Central memory CD8-positive, alpha-beta T cell (primary cell): ENCODE measurements around the gene AACS.

Experiments used
- ATAC-seq: fragments of 150-1000 bp; cut with Tn5 transposase; replicated peaks from 2 replicates; pipeline ENCODE4 v1.10.0; 2022; ENCODE audit warnings: mild to moderate bottlenecking, moderate FRiP score, moderate number of reproducible peaks; ENCODE audit not compliant: poor library complexity, severe bottlenecking; ENCODE audit errors: extremely low read depth
- DNase-seq, 2 donors: peaks; one replicate each; pipeline ENCODE4 v3.0.0; 2021; ENCODE audit warnings: low spot score in 2 of 2
- H3K27ac Mint-ChIP-seq: one replicate; pipeline ENCODE4 v1.8.0; 2022; ENCODE audit warnings: low read depth, mild to moderate bottlenecking, moderate library complexity, mixed read lengths
- H3K27me3 Mint-ChIP-seq: one replicate; pipeline ENCODE4 v1.8.0; 2022; ENCODE audit warnings: mixed read lengths
- H3K36me3 Mint-ChIP-seq: one replicate; pipeline ENCODE4 v1.8.0; 2022; ENCODE audit warnings: mild to moderate bottlenecking, moderate library complexity, mixed read lengths; ENCODE audit not compliant: insufficient read depth
- H3K4me1 Mint-ChIP-seq: one replicate; pipeline ENCODE4 v1.8.0; 2022; ENCODE audit warnings: mixed read lengths
- H3K4me3 Mint-ChIP-seq: one replicate; pipeline ENCODE4 v1.8.0; 2022; ENCODE audit warnings: mild to moderate bottlenecking, moderate library complexity, mixed read lengths
- H3K9me3 Mint-ChIP-seq: one replicate; pipeline ENCODE4 v1.8.0; 2022; ENCODE audit warnings: mixed read lengths

Gene AACS

DNA sequence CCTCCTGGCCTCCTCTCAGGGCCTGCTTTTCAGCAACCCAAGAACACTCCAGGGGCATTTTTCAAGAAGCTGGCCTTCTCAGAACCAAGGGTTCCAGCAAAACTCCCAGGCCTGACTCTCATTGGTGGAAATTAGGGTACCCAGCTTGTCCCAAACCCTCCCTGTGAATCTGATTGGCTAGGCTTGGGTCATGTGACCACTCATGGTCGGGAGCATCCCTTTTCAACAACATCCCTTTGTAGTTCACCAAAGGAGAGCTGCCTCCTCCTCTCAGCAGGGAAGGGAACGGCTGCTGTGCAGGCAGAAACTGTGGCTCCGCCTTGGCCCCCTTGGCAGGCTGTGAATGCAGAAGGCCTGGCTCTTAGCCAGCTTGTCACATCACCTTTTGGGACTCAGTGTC, 94.5 kb downstream of the AACS start:
- Mint-ChIP-seq H3K36me3 (peaks cover 2% of the 10 kb centered on the region), H3K27me3 (peaks cover 3% of the 10 kb centered on the region), H3K27ac (no peak overlapping the region), H3K4me3 (no peak overlapping the region), H3K4me1 (no peaks in the 10 kb centered on the region), H3K9me3 (no peaks in the 10 kb centered on the region)
- no peak for DNase-seq
- no peak for ATAC-seq

DNA sequence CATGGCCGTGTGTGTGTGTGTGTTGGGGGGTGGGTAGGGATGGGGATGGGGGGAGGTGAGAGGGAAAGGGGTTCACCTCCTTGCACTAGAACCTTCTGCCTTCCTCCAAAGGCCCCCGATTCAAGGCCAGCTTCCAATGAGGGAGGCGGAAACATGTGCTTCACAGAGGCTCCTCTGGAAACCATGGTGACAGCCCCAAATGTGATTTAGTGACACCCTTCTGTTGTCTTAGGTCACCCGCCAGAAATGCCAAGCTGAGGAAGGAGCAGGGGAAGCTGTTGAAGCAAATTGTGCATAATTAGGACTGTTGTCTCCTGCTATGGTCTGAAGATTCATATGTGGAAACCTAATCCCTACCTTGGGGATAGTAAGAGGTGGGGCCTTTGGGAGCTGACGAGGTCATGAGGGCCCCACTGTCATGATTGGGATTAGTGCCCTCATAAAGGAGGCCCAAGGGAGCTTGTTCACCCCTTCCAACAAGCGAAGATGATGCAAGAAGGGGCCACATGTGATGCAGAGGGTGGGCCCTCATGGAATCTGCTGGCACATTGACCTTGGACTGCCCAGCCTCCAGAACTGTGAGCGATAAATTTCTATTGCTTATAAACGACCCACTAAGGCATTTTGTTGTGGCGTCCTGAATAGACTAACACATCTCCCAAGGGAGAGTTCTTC, 95.2 kb downstream of the AACS start:
- Mint-ChIP-seq H3K4me1 (no peaks in the 10 kb centered on the region), H3K36me3 (peaks cover 2% of the 10 kb centered on the region), H3K4me3 (no peak overlapping the region), H3K27ac (no peak overlapping the region), H3K27me3 (peaks cover 9% of the 10 kb centered on the region), H3K9me3 (no peaks in the 10 kb centered on the region)
- ATAC-seq (no peak), DNase-seq (no peak)

DNA sequence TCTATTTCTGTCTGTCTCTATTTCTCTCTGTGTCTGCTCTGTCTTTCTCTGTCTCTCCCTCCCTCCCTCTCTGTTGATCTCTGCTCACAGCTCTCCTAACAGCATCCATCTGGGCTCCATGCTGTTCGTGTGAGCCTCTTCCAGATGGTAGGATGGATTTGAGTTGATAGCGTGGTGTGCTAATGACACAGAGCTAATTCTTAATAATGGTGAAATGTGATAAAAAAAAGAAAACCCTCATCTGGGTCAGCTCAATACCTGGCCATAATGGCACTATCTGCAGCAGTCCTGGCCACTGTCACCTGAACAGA, 96.4 kb downstream of the AACS start:
- no peak for DNase-seq
- Mint-ChIP-seq H3K4me3 (no peak overlapping the region), H3K36me3 (peaks cover 2% of the 10 kb centered on the region), H3K27ac (no peak overlapping the region), H3K27me3 (peaks cover 12% of the 10 kb centered on the region), H3K9me3 (no peaks in the 10 kb centered on the region), H3K4me1 (no peaks in the 10 kb centered on the region)
- ATAC-seq, result no peak

DNA sequence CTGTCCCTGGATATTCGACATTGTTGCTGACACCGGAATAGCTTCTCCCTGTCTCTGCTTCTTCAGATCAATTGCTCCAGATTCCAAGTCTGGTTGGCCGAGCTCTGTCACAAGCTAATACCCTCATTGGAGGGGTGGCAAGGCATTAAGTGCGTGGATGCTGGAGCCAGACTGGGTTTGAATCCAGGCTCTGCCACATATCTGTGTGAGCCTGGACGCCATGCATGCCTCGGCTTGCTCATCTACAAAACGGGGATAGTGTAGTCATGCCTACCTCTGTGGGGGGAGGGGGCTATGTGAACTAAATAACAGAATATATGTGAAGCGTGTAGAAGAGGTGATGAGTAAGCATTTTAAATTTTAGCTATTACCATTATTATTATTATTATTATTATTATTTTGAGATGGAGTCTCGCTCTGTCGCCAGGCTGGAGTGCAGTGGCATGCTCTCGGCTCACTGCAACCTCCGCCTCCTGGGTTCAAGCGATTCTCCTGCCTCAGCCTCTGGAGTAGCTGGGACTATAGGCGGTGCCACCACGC, 97.3 kb downstream of the AACS start:
- Mint-ChIP-seq H3K9me3 (no peaks in the 10 kb centered on the region), H3K4me3 (no peak overlapping the region), H3K36me3 (peaks cover 2% of the 10 kb centered on the region), H3K27me3 (peaks cover 21% of the 10 kb centered on the region), H3K4me1 (no peaks in the 10 kb centered on the region), H3K27ac (no peak overlapping the region)
- DNase-seq (no peak), ATAC-seq (no peak)

DNA sequence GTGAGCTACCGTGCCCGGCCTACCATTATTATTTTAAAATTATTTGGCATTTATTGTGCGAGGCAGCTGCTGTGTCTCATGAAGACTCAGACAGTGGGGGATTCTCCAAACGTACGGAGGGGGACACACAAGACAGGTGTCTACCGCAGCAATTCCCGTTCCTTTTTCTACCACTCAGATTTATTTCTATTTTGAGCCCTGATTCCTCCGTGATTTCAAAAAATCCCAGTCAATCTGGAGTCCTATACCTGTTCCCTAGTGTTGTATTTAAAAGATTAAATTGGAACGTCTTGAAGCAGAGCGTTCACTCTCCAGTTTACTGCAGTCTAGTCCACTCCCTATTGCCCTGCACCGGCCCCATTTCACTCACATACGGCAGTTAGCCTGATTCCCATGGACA, 97.9 kb downstream of the AACS start:
- H3K9me3 Mint-ChIP-seq, result no peaks in the 10 kb centered on the region
- H3K4me1 Mint-ChIP-seq, result no peaks in the 10 kb centered on the region
- ATAC-seq (no peak), DNase-seq (no peak)
- no peak overlapping the region for H3K4me3 Mint-ChIP-seq
- H3K36me3 Mint-ChIP-seq, result peaks cover 2% of the 10 kb centered on the region
- no peak overlapping the region for H3K27ac Mint-ChIP-seq
- H3K27me3 Mint-ChIP-seq, result peaks cover 27% of the 10 kb centered on the region

DNA sequence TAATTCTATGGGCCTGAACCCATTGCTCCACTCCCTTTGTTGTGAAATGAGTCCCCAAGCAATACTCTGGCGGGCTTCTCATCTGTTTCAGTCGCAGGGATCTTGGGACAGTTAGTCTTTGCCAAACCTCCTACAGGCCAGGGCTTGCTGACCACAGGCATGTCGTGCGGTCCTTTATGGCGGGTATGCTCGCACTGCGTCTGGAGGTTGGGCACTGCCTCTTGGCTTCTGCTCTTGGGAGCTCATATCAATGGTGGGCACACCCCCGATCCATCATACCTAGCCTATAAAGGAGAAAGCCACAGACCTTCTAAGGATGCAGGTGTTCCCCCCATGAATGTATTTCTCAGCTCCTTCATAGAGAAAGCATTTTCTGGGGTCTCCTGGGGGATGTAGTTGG, 99.3 kb downstream of the AACS start:
- Mint-ChIP-seq H3K27ac (no peak overlapping the region), H3K36me3 (peaks cover 2% of the 10 kb centered on the region), H3K4me3 (no peak overlapping the region), H3K27me3 (peaks cover 29% of the 10 kb centered on the region), H3K9me3 (no peaks in the 10 kb centered on the region), H3K4me1 (no peaks in the 10 kb centered on the region)
- no peak for DNase-seq
- no peak for ATAC-seq

DNA sequence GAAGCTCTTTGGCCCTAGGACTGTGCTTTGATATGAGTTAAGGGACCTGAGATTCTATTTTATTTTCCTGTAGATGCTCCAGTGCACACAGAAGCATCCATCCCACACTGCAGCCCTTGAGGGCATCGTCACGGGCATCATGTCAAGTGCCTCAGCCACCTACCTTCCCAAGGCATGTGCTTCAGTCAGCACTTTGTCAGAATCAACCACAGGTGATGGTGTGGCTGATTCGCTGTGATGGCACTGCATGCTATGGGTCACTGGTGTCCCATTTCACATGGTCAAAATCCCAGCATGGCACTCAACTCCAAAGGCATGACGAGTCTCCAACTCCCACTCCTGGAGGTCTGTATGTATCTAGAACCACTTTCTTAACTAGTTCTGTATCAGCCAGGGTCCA, 100.8 kb downstream of the AACS start:
- no peak overlapping the region for H3K4me3 Mint-ChIP-seq
- peaks cover 42% of the 10 kb centered on the region for H3K27me3 Mint-ChIP-seq
- DNase-seq (no peak), ATAC-seq (no peak)
- no peak overlapping the region for H3K27ac Mint-ChIP-seq
- no peaks in the 10 kb centered on the region for H3K9me3 Mint-ChIP-seq
- no peaks in the 10 kb centered on the region for H3K36me3 Mint-ChIP-seq
- no peaks in the 10 kb centered on the region for H3K4me1 Mint-ChIP-seq

DNA sequence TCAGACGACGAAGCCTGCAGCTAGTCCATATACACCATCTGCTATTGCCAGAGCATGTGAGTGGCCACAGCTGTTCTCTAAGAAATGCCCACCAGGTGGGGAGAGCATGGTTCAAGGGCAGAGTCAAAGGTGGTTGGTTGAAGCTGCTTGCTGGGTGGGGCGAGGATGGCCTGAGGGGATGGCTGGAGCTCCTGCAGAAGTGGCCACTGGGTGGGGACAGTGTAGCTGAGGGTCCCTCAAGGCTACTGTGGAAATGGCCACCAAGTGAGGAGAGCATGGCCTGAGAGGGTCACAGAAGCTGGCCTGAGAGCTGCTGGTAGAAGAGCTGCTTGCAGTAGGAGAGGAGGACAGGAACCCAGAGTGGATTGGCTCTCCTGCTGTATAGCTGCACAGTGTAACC, 102.4 kb downstream of the AACS start:
- Mint-ChIP-seq H3K27ac (no peak overlapping the region), H3K4me1 (no peaks in the 10 kb centered on the region), H3K4me3 (no peak overlapping the region), H3K9me3 (no peaks in the 10 kb centered on the region), H3K36me3 (no peaks in the 10 kb centered on the region), H3K27me3 (peaks cover 42% of the 10 kb centered on the region)
- ATAC-seq, result no peak
- DNase-seq, result no peak

DNA sequence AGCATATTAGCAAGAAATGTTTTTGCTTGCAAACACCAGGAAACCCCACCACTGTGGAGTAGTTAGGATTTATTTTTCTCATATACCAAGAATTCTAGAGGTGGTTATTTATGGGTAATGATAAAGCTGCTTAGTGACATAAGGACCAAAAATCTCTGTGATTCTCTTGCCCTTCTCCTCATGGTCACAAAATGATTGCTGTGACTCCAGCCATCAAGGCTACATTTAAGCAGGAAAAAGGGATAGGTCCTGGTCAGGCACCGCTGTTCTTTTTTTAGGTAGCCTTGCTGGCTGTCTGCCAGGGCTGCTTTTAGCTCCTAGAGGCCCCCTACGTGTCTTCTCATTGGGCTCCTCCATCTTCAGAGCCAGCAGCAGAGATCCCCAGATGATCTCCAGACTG, 104.2 kb downstream of the AACS start:
- ATAC-seq (no peak), DNase-seq (no peak)
- Mint-ChIP-seq H3K36me3 (no peaks in the 10 kb centered on the region), H3K9me3 (no peaks in the 10 kb centered on the region), H3K27me3 (peaks cover 46% of the 10 kb centered on the region), H3K27ac (no peak overlapping the region), H3K4me1 (no peaks in the 10 kb centered on the region), H3K4me3 (no peak overlapping the region)

DNA sequence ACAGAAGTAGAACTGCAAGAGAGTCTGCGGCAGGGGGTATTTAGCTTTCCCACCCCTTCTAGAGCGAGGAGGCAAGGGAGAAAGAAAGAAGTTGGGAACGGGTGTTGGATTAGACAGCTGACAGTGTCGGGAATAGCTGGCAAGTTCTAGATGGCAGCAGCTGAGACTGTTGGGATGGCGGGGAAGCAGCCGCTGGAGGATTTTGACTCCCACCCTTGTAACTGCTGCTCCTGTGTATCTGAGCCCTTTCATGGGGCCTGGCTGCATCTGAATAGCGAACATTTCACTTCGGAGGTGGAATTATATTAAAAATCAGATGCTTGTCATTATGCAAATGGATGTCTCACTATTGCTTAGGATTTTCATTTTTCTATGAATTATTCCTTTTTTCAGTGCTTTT, 104.6 kb downstream of the AACS start:
- Mint-ChIP-seq H3K36me3 (no peaks in the 10 kb centered on the region), H3K4me1 (no peaks in the 10 kb centered on the region), H3K9me3 (no peaks in the 10 kb centered on the region), H3K4me3 (no peak overlapping the region), H3K27ac (no peak overlapping the region), H3K27me3 (peaks cover 46% of the 10 kb centered on the region)
- ATAC-seq, result no peak
- no peak for DNase-seq

DNA sequence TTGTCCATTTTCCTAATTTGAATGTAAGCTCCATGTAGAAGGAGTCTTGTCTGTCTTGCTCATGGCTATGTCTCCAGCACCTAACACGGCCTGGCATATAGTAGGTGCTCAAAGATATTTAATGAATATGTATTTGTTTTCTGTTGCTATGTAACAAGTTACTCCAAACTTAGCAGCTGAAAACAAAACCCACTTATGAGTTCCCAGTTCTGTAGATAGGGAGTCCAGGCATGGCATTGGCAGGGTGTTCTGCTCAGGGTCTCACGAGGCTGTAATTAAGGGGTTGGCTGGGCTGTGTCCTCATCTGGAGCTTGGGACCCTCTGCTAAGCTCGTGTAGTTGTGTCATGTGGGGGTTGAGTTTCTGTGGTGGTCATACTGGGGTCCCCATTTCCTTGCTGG, 106.0 kb downstream of the AACS start:
- DNase-seq, result no peak
- Mint-ChIP-seq H3K27me3 (peaks cover 56% of the 10 kb centered on the region), H3K4me3 (no peak overlapping the region), H3K9me3 (no peaks in the 10 kb centered on the region), H3K4me1 (no peaks in the 10 kb centered on the region), H3K27ac (no peak overlapping the region), H3K36me3 (no peaks in the 10 kb centered on the region)
- ATAC-seq, result no peak

DNA sequence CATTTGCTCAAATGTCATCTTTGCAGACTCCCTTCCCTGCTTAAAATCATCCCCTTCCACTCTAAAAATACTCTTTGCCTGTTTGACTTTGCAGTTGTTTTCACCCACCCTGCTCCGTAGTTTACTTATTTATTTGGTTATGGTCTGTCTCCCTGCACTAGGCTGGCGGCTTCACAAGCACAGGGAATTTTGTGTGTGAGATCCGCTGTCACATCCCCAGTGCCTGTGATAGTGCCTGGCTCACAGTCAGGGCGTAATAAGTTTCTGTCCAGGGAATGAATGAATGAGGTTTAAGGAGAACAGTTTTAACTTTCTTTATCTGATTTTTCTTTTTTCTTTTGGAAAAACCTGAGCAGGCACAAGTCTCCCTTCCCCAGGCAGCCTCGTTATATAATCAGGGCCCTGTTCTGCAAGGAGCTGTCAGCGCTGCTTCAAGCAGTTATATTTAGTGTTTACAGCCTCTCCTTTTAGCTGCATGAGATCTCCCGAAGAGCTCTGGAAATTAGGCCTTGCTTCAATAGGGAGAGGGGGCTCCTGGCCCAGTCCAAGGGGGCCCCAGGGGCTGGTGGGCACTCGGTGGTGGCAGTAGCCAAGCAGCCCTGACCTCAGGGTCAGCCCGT, 107.1 kb downstream of the AACS start:
- DNase-seq, result no peak
- Mint-ChIP-seq H3K4me3 (no peak overlapping the region), H3K36me3 (no peaks in the 10 kb centered on the region), H3K4me1 (no peaks in the 10 kb centered on the region), H3K27ac (no peak overlapping the region), H3K9me3 (no peaks in the 10 kb centered on the region), H3K27me3 (peaks cover 57% of the 10 kb centered on the region)
- no peak for ATAC-seq

DNA sequence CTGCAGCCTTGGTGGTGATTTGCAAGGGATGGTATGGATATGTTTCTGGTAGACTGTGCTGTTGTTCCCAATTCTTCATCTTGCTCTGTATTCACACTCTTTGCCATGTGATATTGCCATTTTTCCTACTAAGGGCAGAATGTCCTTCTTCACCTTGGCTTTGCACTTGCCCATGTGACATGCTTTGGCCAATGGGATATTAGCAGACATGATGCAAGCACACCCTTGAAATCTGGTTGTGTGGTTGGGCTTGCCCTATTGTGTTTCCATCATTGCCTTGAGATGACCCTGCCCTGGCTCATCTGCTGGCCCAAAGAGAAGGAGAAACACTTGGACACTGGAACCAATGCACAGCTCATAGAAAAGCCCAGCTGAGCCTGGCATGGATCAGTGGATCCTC, 110.3 kb downstream of the AACS start:
- no peak for DNase-seq
- no peaks in the 10 kb centered on the region for H3K4me1 Mint-ChIP-seq
- no peaks in the 10 kb centered on the region for H3K36me3 Mint-ChIP-seq
- H3K4me3 Mint-ChIP-seq, result no peak overlapping the region
- no peaks in the 10 kb centered on the region for H3K9me3 Mint-ChIP-seq
- peaks cover 62% of the 10 kb centered on the region for H3K27me3 Mint-ChIP-seq
- H3K27ac Mint-ChIP-seq, result no peak overlapping the region
- no peak for ATAC-seq
